Measurements from ENCODE around the gene OR56A3. TPM values are rescaled to one million over a fixed set of nuclear protein-coding genes. Genes with fewer than 3 reads are reported as not detected.

Gene OR56A3
- total RNA-seq, 2 donors from 2014 or later = not detected

Other genes with a start within 250 kb of the OR56A3 start
- gene OR56B1, start 205.8 kb upstream of the OR56A3 start, total RNA-seq = under 1 TPM in 1 of 2 donors, not detected in 1; 0.29 TPM
- 1 to 10 TPM in 1 of 2 donors, under 1 TPM in 1; 0.26 to 1.8 TPM for gene OR52N4, start 188.0 kb upstream of the OR56A3 start, total RNA-seq
- gene OR52N5, start 158.9 kb upstream of the OR56A3 start, total RNA-seq = not detected
- gene OR52N1, start 151.0 kb upstream of the OR56A3 start, total RNA-seq = under 1 TPM in 1 of 2 donors, not detected in 1; 0.09 TPM
- gene OR52N2, start 133.3 kb upstream of the OR56A3 start, total RNA-seq = not detected
- not detected for gene OR52E6, start 100.4 kb upstream of the OR56A3 start, total RNA-seq
- gene OR52E8, start 84.6 kb upstream of the OR56A3 start, total RNA-seq = not detected
- not detected for gene OR52E4, start 61.6 kb upstream of the OR56A3 start, total RNA-seq
- gene OR52E5, start 49.0 kb upstream of the OR56A3 start, total RNA-seq = not detected
- not detected for gene OR56A5, start 26.2 kb downstream of the OR56A3 start, total RNA-seq
- not detected for gene OR52L1, start 44.7 kb downstream of the OR56A3 start, total RNA-seq
- gene OR56A4, start 64.7 kb downstream of the OR56A3 start, total RNA-seq = not detected
- not detected for gene OR56A1, start 88.5 kb downstream of the OR56A3 start, total RNA-seq
- gene OR56B4, start 165.4 kb downstream of the OR56A3 start, total RNA-seq = not detected
- gene OR52B2, start 228.1 kb downstream of the OR56A3 start, total RNA-seq = not detected